Mesenchymal stem cell (in vitro differentiated cells and primary cell): ENCODE results near the gene STK33.

Experiments used
- DNase-seq: peaks from one replicate; pipeline ENCODE4 v3.0.0-alpha.2; 2013
- H2AFZ ChIP-seq: one replicate; pipeline ENCODE4 v1.6.1; 2013; ENCODE audit warnings: low read depth, mild to moderate bottlenecking, control low read depth, inconsistent platforms, low read length, moderate library complexity
- H2AK5ac ChIP-seq: 2 replicates; pipeline ENCODE4 v1.6.1; 2013; ENCODE audit warnings: low read length, moderate library complexity, mild to moderate bottlenecking, inconsistent platforms; ENCODE audit not compliant: severe bottlenecking
- H2BK120ac ChIP-seq: one replicate; pipeline ENCODE4 v1.6.1; 2013; ENCODE audit warnings: low read depth, mild to moderate bottlenecking, inconsistent platforms, low read length, moderate library complexity
- H2BK12ac ChIP-seq, 2 experiments: one replicate each; pipeline ENCODE4 v1.6.1; 2013; ENCODE audit warnings: inconsistent platforms in 2 of 2, low read length in 2 of 2, mild to moderate bottlenecking in 2 of 2, moderate library complexity in 2 of 2, control low read depth in 1 of 2
- H2BK15ac ChIP-seq: one replicate; pipeline ENCODE4 v1.6.1; 2013; ENCODE audit warnings: mild to moderate bottlenecking, low read depth, inconsistent platforms; ENCODE audit not compliant: poor library complexity, severe bottlenecking
- H2BK5ac ChIP-seq: 2 replicates; pipeline ENCODE4 v1.6.1; 2013; ENCODE audit warnings: low read depth, mild to moderate bottlenecking, low read length, control low read depth, inconsistent platforms; ENCODE audit not compliant: poor library complexity, severe bottlenecking
- H3K14ac ChIP-seq, 2 experiments: one replicate each; pipeline ENCODE4 v1.6.1; 2013; ENCODE audit warnings: inconsistent platforms in 2 of 2, low read length in 2 of 2, control low read depth in 1 of 2, mild to moderate bottlenecking in 1 of 2, moderate library complexity in 1 of 2
- H3K18ac ChIP-seq, 2 experiments: one replicate each; pipeline ENCODE4 v1.6.1; 2013; ENCODE audit warnings: inconsistent platforms in 2 of 2, low read length in 2 of 2, control low read depth in 1 of 2, low read depth in 1 of 2, mild to moderate bottlenecking in 1 of 2
- H3K23ac ChIP-seq, 2 experiments: one replicate each; pipeline ENCODE4 v1.6.1; 2013; ENCODE audit warnings: inconsistent platforms in 2 of 2, low read length in 2 of 2, mild to moderate bottlenecking in 2 of 2, moderate library complexity in 2 of 2, control low read depth in 1 of 2
- H3K27ac ChIP-seq: 2 replicates; pipeline ENCODE4 v1.5.1; 2013; ENCODE audit warnings: mild to moderate bottlenecking, moderate library complexity, low read length, control low read depth, inconsistent platforms; ENCODE audit not compliant: poor library complexity, severe bottlenecking
- H3K27me3 ChIP-seq, 2 experiments: 2 replicates each; pipeline versions ENCODE4 v1.6.1 to v1.7.0; 2013; ENCODE audit warnings: low read length in 2 of 2, mild to moderate bottlenecking in 2 of 2, moderate library complexity in 2 of 2, control low read depth in 1 of 2, inconsistent platforms in 1 of 2; ENCODE audit not compliant: control insufficient read depth in 1 of 2, insufficient read depth in 1 of 2
- H3K36me3 ChIP-seq, 2 experiments: 2 replicates each; pipeline versions ENCODE4 v1.6.1 to v1.7.0; 2013; ENCODE audit warnings: low read length in 2 of 2, control low read depth in 1 of 2, inconsistent platforms in 1 of 2, low read depth in 1 of 2, mild to moderate bottlenecking in 1 of 2; ENCODE audit not compliant: insufficient read depth in 2 of 2, control insufficient read depth in 1 of 2
- H3K4ac ChIP-seq, 2 experiments: one replicate each; pipeline ENCODE4 v1.6.1; 2013; ENCODE audit warnings: inconsistent platforms in 2 of 2, low read length in 2 of 2, mild to moderate bottlenecking in 2 of 2, moderate library complexity in 2 of 2, control low read depth in 1 of 2, low read depth in 1 of 2
- H3K4me1 ChIP-seq: 2 replicates; pipeline ENCODE4 v1.6.1; 2013; ENCODE audit warnings: low read depth, low read length, control low read depth; ENCODE audit not compliant: control insufficient read depth, insufficient read depth
- H3K4me2 ChIP-seq: 2 replicates; pipeline ENCODE4 v1.6.1; 2013; ENCODE audit warnings: low read length, mild to moderate bottlenecking, inconsistent platforms; ENCODE audit not compliant: poor library complexity, severe bottlenecking
- H3K4me3 ChIP-seq, 2 experiments: 2 replicates each; pipeline versions ENCODE4 v1.5.1 to v1.7.0; 2013; ENCODE audit warnings: low read length in 2 of 2, mild to moderate bottlenecking in 2 of 2, control low read depth in 1 of 2, low read depth in 1 of 2; ENCODE audit not compliant: insufficient read depth in 1 of 2
- H3K79me1 ChIP-seq: replicated peaks from 2 replicates; pipeline ENCODE4 v1.6.1; 2013; ENCODE audit warnings: mild to moderate bottlenecking, control low read depth, low read length, inconsistent platforms; ENCODE audit not compliant: poor library complexity, severe bottlenecking
- H3K9ac ChIP-seq: 2 replicates; pipeline ENCODE4 v1.7.0; 2013; ENCODE audit warnings: mild to moderate bottlenecking, low read length, moderate library complexity
- H3K9me3 ChIP-seq: 2 replicates; pipeline ENCODE4 v1.7.0; 2013; ENCODE audit warnings: mild to moderate bottlenecking, low read length; ENCODE audit not compliant: control insufficient read depth
- H4K8ac ChIP-seq: one replicate; pipeline ENCODE4 v1.6.1; 2013; ENCODE audit warnings: inconsistent platforms, mild to moderate bottlenecking, low read length, moderate library complexity
- H4K91ac ChIP-seq: one replicate; pipeline ENCODE4 v1.6.1; 2013; ENCODE audit warnings: mild to moderate bottlenecking, low read length, inconsistent platforms
- WGBS: methylation state at CpG from one replicate; pipeline ENCODE4 v1.1.7; 2013; ENCODE audit warnings: mixed read lengths; 5-methylcytosine and 5-hydroxymethylcytosine counted together

Gene STK33

DNA sequence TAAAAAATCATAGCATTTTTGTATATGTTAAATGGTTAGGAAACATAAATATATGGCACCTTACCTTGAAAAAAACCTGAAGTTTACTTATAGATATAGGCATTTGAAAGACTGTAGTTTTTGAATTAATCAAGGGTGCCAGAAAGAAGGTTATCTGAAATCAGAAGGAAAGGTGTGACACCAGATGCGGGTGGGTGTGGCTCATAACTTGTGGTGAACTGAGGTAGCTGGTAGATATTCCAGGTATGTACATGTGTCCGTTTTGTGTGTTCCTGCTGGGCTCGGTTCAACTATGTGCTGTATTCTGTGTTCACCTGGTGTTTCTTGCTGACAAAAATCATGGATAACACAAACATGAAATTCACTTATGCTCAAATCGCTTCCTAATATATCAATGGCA, 35.6 kb downstream of the STK33 start:
- H3K9ac ChIP-seq, result no peak overlapping the region
- H3K4me1 ChIP-seq, result no peaks in the 10 kb centered on the region
- H3K14ac ChIP-seq, result no peak overlapping the region
- peaks cover 15% of the 10 kb centered on the region for H3K9me3 ChIP-seq
- H2BK5ac ChIP-seq, result peak overlapping the region; percentile 19
- no peak overlapping the region for H2BK120ac ChIP-seq
- no peak overlapping the region for H3K4me2 ChIP-seq
- no peaks in the 10 kb centered on the region for H3K79me1 ChIP-seq
- H2BK15ac ChIP-seq, result no peak overlapping the region
- no peak overlapping the region for H3K18ac ChIP-seq
- no peak overlapping the region for H2AFZ ChIP-seq
- H3K4me3 ChIP-seq, result no peak overlapping the region
- no peak for DNase-seq
- no peak overlapping the region for H2BK12ac ChIP-seq
- H3K27ac ChIP-seq, result no peak overlapping the region
- H3K27me3 ChIP-seq, result peaks cover 0 to 28% of the 10 kb centered on the region in 2 experiments
- H3K36me3 ChIP-seq, result no peaks in the 10 kb centered on the region
- H3K4ac ChIP-seq, result no peak overlapping the region
- H2AK5ac ChIP-seq, result no peak overlapping the region
- no peak overlapping the region for H3K23ac ChIP-seq
- H4K91ac ChIP-seq, result no peak overlapping the region
- H4K8ac ChIP-seq, result no peak overlapping the region
- 93% methylated on average over 4 of the region's 4 CpGs for WGBS

GRCh38 chr11:8545698-8546366, 48.2 kb downstream of the STK33 start:
- Histone ChIP-seq H3K79me1 (no peaks in the 10 kb centered on the region), H3K9ac (no peak overlapping the region), H3K27ac (no peak overlapping the region), H2BK15ac (no peak overlapping the region), H2AFZ (no peak overlapping the region), H3K4me2 (no peak overlapping the region), H4K91ac (no peak overlapping the region), H3K23ac (no peak overlapping the region), H2BK12ac (no peak overlapping the region), H3K27me3 (no peaks in the 10 kb centered on the region), H3K9me3 (peaks cover 5% of the 10 kb centered on the region), H3K14ac (no peak overlapping the region), H3K4ac (no peak overlapping the region), H2BK120ac (no peak overlapping the region), H2BK5ac (no peak overlapping the region), H3K4me3 (no peak overlapping the region), H3K36me3 (no peaks in the 10 kb centered on the region), H2AK5ac (no peak overlapping the region), H4K8ac (no peak overlapping the region), H3K18ac (peak overlapping the region in 1 of 2 experiments; percentile 24), H3K4me1 (no peaks in the 10 kb centered on the region)
- no CpG with 5 or more reads among the region's 4 CpGs for WGBS
- DNase-seq, result no peak

GRCh38 chr11:8544807-8545206, 49.2 kb downstream of the STK33 start:
- no peaks in the 10 kb centered on the region for H3K79me1 ChIP-seq
- no peak overlapping the region for H3K4me2 ChIP-seq
- no peak overlapping the region for H3K4me3 ChIP-seq
- H3K4ac ChIP-seq, result no peak overlapping the region
- H3K18ac ChIP-seq, result no peak overlapping the region
- H3K36me3 ChIP-seq, result no peaks in the 10 kb centered on the region
- no peak overlapping the region for H4K8ac ChIP-seq
- H2BK5ac ChIP-seq, result no peak overlapping the region
- no peaks in the 10 kb centered on the region for H3K27me3 ChIP-seq
- no peak overlapping the region for H3K9ac ChIP-seq
- no peak overlapping the region for H2AK5ac ChIP-seq
- no peak overlapping the region for H2BK120ac ChIP-seq
- H3K27ac ChIP-seq, result no peak overlapping the region
- WGBS, result no CpG with 5 or more reads among the region's 1 CpG
- no peak overlapping the region for H2AFZ ChIP-seq
- no peak overlapping the region for H4K91ac ChIP-seq
- H3K23ac ChIP-seq, result no peak overlapping the region
- no peak overlapping the region for H2BK12ac ChIP-seq
- H3K9me3 ChIP-seq, result peaks cover 5% of the 10 kb centered on the region
- DNase-seq, result no peak
- no peak overlapping the region for H2BK15ac ChIP-seq
- H3K4me1 ChIP-seq, result no peaks in the 10 kb centered on the region
- H3K14ac ChIP-seq, result no peak overlapping the region

DNA sequence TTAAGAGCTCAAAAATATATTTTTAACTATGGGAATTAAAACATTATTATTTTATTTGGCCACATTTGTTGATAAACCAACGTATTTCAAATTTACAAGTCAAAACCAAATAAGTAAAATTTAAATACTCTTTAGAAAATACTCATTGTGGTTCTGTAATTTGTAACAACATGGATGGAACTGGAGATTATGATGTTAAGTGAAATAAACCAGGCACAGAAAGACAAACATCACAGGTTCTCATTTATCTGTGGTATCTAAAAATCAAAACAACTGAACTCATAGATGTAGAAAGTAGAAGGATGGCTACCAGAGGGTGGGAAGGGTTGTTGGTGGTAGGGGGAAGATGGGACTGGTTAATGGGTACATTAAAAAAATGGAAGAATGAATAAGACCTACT, 50.8 kb downstream of the STK33 start:
- H3K79me1 ChIP-seq, result no peaks in the 10 kb centered on the region
- no peak overlapping the region for H4K8ac ChIP-seq
- H3K4me1 ChIP-seq, result no peaks in the 10 kb centered on the region
- H2BK120ac ChIP-seq, result no peak overlapping the region
- H3K23ac ChIP-seq, result no peak overlapping the region
- DNase-seq, result no peak
- no peak overlapping the region for H2BK15ac ChIP-seq
- H3K4me2 ChIP-seq, result no peak overlapping the region
- no peak overlapping the region for H2BK5ac ChIP-seq
- no peak overlapping the region for H3K4ac ChIP-seq
- no peak overlapping the region for H4K91ac ChIP-seq
- no peaks in the 10 kb centered on the region for H3K36me3 ChIP-seq
- no peak overlapping the region for H2AK5ac ChIP-seq
- H3K18ac ChIP-seq, result no peak overlapping the region
- peaks cover 3% of the 10 kb centered on the region for H3K9me3 ChIP-seq
- H2AFZ ChIP-seq, result no peak overlapping the region
- no peak overlapping the region for H3K4me3 ChIP-seq
- no peak overlapping the region for H2BK12ac ChIP-seq
- WGBS, result no CpG with 5 or more reads among the region's 1 CpG
- no peak overlapping the region for H3K9ac ChIP-seq
- H3K14ac ChIP-seq, result no peak overlapping the region
- H3K27me3 ChIP-seq, result no peaks in the 10 kb centered on the region
- no peak overlapping the region for H3K27ac ChIP-seq
